Measurements from ENCODE around the gene TSPAN13. TPM values are rescaled to one million over a fixed set of nuclear protein-coding genes. Genes with fewer than 3 reads are reported as not detected.

Gene TSPAN13
- total and polyA plus RNA-seq, 2 of the 4 experiments (the other 2 are of a cell fraction) = 3.0 to 5.0 TPM

GRCh38 chr7:16724344-16724743 is 29.2 kb upstream of the TSPAN13 start:
- H3K23ac ChIP-seq (ENCODE audit: low read depth, low read length) = no peak overlapping the region
- no peak overlapping the region for H2BK5ac ChIP-seq (ENCODE audit: low read depth, low read length, poor library complexity, severe bottlenecking)
- no peak for ATAC-seq (ENCODE audit: low read depth)
- H3K18ac ChIP-seq (ENCODE audit: low read depth, low read length) = no peak overlapping the region
- H3K56ac ChIP-seq (ENCODE audit: extremely low read depth, insufficient read depth, low read length) = no peak overlapping the region
- H3K14ac ChIP-seq (replicated peaks; ENCODE audit: low read depth, low read length) = no peak overlapping the region
- H3K9me3 ChIP-seq (ENCODE audit: control insufficient read depth, insufficient read depth, low read length) = no peaks in the 10 kb centered on the region
- no peak for DNase-seq
- H3K4me2 ChIP-seq (ENCODE audit: low read depth, low read length) = no peak overlapping the region
- no peak overlapping the region for H2AFZ ChIP-seq (replicated peaks; ENCODE audit: low read length, poor library complexity)
- H2BK20ac ChIP-seq (ENCODE audit: low read depth, low read length) = no peak overlapping the region
- H4K8ac ChIP-seq (ENCODE audit: low read depth in 2 of 2, low read length in 2 of 2) = no peak overlapping the region
- no peaks in the 10 kb centered on the region for H3K79me1 ChIP-seq (ENCODE audit: low read depth in 1 of 2, low read length in 2 of 2)
- in situ Hi-C loops (cut with MboI; ENCODE audit: low sequenced_read_pairs) = no loop called here
- H3K27ac ChIP-seq (ENCODE audit: insufficient read depth, low read length) = no peak overlapping the region
- CTCF ChIA-PET = no interaction called here
- TF ChIP-seq MAFK (IDR thresholded peaks at IDR 0.05; ENCODE audit: low read depth, low read length) (no peak), CHD1 (IDR thresholded peaks at IDR 0.05; ENCODE audit: low read depth, low read length) (no peak), SMC3 (IDR thresholded peaks at IDR 0.05; ENCODE audit: low read depth, low read length) (no peak), RCOR1 (IDR thresholded peaks at IDR 0.05; ENCODE audit: insufficient replicate concordance, low read length) (no peak), POLR2A (IDR thresholded peaks at IDR 0.05; ENCODE audit: low read depth, low read length) (no peak), FOS (IDR thresholded peaks at IDR 0.05; ENCODE audit: low read depth, low read length) (no peak), RAD21 (IDR thresholded peaks at IDR 0.05; ENCODE audit: low read length) (no peak), CEBPB (IDR thresholded peaks at IDR 0.05; ENCODE audit: low read depth, low read length) (no peak), RFX5 (IDR thresholded peaks at IDR 0.05; ENCODE audit: low read depth, low read length) (no peak), BHLHE40 (IDR thresholded peaks at IDR 0.05; ENCODE audit: low read depth, low read length) (no peak), MXI1 (IDR thresholded peaks at IDR 0.05; ENCODE audit: borderline replicate concordance, low read depth, low read length) (no peak)
- TF ChIP-seq, protein P1, sequence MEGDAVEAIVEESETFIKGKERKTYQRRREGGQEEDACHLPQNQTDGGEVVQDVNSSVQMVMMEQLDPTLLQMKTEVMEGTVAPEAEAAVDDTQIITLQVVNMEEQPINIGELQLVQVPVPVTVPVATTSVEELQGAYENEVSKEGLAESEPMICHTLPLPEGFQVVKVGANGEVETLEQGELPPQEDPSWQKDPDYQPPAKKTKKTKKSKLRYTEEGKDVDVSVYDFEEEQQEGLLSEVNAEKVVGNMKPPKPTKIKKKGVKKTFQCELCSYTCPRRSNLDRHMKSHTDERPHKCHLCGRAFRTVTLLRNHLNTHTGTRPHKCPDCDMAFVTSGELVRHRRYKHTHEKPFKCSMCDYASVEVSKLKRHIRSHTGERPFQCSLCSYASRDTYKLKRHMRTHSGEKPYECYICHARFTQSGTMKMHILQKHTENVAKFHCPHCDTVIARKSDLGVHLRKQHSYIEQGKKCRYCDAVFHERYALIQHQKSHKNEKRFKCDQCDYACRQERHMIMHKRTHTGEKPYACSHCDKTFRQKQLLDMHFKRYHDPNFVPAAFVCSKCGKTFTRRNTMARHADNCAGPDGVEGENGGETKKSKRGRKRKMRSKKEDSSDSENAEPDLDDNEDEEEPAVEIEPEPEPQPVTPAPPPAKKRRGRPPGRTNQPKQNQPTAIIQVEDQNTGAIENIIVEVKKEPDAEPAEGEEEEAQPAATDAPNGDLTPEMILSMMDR (conservative IDR thresholded peaks at IDR 0.05; ENCODE audit: low read depth, low read length) = no peak
- TF ChIP-seq, protein P2, sequence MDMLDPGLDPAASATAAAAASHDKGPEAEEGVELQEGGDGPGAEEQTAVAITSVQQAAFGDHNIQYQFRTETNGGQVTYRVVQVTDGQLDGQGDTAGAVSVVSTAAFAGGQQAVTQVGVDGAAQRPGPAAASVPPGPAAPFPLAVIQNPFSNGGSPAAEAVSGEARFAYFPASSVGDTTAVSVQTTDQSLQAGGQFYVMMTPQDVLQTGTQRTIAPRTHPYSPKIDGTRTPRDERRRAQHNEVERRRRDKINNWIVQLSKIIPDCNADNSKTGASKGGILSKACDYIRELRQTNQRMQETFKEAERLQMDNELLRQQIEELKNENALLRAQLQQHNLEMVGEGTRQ (IDR thresholded peaks at IDR 0.05; ENCODE audit: low read depth, low read length) = no peak
- TF ChIP-seq, protein P3, sequence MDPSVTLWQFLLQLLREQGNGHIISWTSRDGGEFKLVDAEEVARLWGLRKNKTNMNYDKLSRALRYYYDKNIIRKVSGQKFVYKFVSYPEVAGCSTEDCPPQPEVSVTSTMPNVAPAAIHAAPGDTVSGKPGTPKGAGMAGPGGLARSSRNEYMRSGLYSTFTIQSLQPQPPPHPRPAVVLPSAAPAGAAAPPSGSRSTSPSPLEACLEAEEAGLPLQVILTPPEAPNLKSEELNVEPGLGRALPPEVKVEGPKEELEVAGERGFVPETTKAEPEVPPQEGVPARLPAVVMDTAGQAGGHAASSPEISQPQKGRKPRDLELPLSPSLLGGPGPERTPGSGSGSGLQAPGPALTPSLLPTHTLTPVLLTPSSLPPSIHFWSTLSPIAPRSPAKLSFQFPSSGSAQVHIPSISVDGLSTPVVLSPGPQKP (IDR thresholded peaks at IDR 0.05; ENCODE audit: borderline replicate concordance, low read depth, low read length) = no peak
- no peaks in the 10 kb centered on the region for H4K20me1 ChIP-seq (ENCODE audit: insufficient read depth, low read length)
- no peak overlapping the region for H3K9ac ChIP-seq (ENCODE audit: low read depth, low read length)
- no peaks in the 10 kb centered on the region for H3K9me1 ChIP-seq (ENCODE audit: insufficient read depth, low read length)
- no peaks in the 10 kb centered on the region for H3K4me1 ChIP-seq (ENCODE audit: control insufficient read depth, insufficient read depth, low read length)
- no peak overlapping the region for H2AK9ac ChIP-seq (replicated peaks; ENCODE audit: low read depth, low read length, poor library complexity)
- POLR2A ChIA-PET (ENCODE audit: unreplicated experiment) = no interaction called here
- dilution Hi-C loops (cut with HindIII; ENCODE audit: low sequenced_read_pairs, unreplicated experiment) = no loop called here
- BruUV-seq (replicated peaks) = no TSS peak
- no peaks in the 10 kb centered on the region for H3K27me3 ChIP-seq (ENCODE audit: control insufficient read depth, insufficient read depth, low read length)
- no peak overlapping the region for H4K5ac ChIP-seq (ENCODE audit: low read depth, low read length)
- H2BK120ac ChIP-seq (ENCODE audit: low read depth, low read length) = no peak overlapping the region
- H4K91ac ChIP-seq (ENCODE audit: insufficient read depth, low read depth, low read length) = no peak overlapping the region
- H3K4ac ChIP-seq (ENCODE audit: low read depth, low read length) = no peak overlapping the region
- H3K4me3 ChIP-seq (ENCODE audit: insufficient read depth, low read depth, low read length) = no peak overlapping the region
- intact Hi-C loops (cut with micrococcal nuclease) = no loop called here
- no peak overlapping the region for H2AK5ac ChIP-seq (ENCODE audit: low read depth, low read length)
- no CpG with 5 or more reads among the region's 1 CpG for WGBS, 2 experiments (ENCODE audit: extremely low coverage in 2 of 2, insufficient read length in 1 of 2)
- H3K36me3 ChIP-seq (ENCODE audit: control insufficient read depth, insufficient read depth, low read length) = no peaks in the 10 kb centered on the region
- H2BK15ac ChIP-seq (ENCODE audit: low read depth, low read length) = no peak overlapping the region
